Activated CD8-positive, alpha-beta memory T cell treated with anti-CD3 and anti-CD28 coated beads for 36 hours (primary cell): ENCODE data around the gene TRAFD1. TPM values are rescaled to one million over a fixed set of nuclear protein-coding genes. Genes with fewer than 3 reads are reported as not detected.

Source experiments
- CTCF ChIA-PET: fragments of 350-600 bp; sonication (Branson Sonifier 250); formaldehyde crosslinking; loops from one replicate; lab custom pipeline; 2021; ENCODE audit warnings: antibody characterized with exemption; lab: Charles Lee
- POLR2A ChIA-PET: fragments of 350-600 bp; sonication (Branson Sonifier 250); formaldehyde crosslinking; loops from one replicate; lab custom pipeline; 2021; ENCODE audit warnings: antibody characterized with exemption; lab: Charles Lee
- total RNA-seq, 2 experiments: library from RNA; stranded (reverse); gene quantifications; one replicate each; pipeline ENCODE4 v1.2.3, GENCODE V29; 2021

The TRAFD1 gene
- total RNA-seq, 2 experiments from 2014 or later: 28.3 to 28.5 TPM

DNA sequence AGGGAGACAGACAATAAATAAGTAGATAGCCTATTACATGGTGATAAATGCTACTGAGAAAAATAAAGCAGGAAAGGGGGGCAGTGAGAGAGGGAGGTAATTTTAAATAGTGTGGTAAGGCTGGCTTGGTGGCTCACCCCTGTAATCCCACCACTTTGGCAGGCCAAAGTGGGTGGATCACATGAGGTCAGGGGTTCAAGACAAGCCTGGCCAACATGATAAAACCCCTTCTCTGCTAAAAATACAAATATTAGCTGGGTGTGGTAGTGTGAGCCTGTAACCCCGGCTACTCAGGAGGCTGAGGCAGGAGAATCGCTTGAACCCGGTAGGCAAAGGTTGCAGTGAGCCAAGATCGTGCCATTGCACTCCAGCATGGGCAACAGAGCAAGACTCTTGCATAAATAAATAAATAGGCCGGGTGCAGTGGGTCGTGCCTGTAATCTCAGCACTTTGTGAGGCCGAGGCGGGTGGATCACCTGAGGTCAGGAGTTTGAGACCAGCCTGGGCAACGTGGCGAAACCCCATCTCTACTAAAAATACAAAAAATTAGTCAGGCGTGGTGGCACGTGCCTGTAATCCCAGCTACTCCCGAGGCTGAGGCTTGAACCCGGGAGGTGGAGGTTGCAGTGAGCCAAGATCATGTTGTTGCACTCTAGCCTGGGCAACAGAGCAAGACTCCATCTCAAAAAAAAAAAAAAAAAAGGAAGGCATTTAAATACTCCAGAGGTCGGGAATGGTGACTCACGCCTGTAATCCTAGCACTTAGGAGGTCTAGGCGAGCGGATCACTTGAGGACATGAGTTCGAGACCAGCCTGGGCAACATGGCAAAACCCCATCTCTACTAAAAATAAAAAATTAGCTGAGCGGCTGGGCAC, 14.3 kb upstream of the TRAFD1 start:
- POLR2A ChIA-PET: interaction anchor here (0.6 kb wide), 1 partner anchor 110 kb away, joined by 5 read pairs; no protein-coding TSS in a partner anchor
- CTCF ChIA-PET: interaction anchor here (0.6 to 0.7 kb wide), 2 partner anchors 40 to 276 kb away, joined by 3 read pairs; no protein-coding TSS in a partner anchor

DNA sequence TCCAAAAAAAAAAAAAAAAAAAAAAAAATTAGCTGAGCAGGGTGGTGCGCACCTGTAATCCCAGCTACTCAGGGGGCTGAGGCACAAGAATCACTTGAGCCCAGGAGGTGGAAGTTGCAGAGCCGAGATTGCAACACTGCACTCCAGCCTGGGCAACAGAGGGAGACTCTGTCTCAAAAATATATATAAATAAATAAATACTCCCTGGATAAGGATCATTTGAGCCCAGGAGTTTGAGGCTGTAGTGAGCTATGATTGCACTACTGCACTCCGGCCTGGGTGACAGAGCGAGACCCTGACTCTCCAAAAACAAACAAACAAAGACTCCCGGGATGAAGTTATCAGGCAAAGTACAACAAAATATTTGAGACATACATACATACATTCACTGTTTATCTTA, 13.4 kb upstream of the TRAFD1 start:
- ChIA-PET CTCF (interaction anchor here (0.7 to 1.3 kb wide), 2 partner anchors 11 to 41 kb away, joined by 3 to 4 read pairs; no protein-coding TSS in a partner anchor), POLR2A (interaction anchor here (0.6 kb wide), 2 partner anchors 14 to 111 kb away, joined by 3 to 5 read pairs; no protein-coding TSS in a partner anchor)

DNA sequence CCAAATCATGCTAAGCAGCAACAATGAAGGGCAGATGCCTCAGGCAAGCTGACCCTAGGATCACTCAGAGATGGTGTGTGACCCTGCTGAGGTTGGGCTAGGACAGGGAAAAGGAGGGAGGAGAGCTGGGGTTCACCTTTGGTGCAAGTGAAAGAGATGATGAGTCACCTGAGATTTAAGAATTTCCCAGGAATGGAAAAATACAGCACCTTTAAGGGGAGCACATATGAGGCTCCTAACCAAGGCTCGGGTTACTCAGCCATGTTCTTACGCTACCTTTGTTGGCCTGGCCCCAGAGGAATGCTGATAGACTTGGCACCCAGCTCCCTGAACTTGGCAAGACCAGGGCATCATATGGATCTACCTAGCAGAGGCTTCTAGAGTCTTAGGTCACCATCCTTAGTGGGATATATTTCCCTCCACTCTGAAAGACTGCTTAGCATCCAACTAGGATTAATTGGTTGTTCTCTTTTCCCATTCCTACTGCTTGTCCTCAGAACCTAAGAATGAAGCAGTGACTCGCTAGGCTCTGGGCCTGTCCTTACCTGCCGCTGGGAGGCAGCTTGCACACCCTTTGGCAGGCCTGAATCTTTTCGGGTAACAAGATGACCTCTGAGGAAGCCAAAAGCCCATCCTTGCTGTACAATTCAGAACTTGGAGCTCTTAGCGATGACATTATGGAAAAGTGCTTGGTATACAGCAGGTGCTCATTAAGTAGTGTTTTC, 12.8 kb upstream of the TRAFD1 start:
- POLR2A ChIA-PET: no interaction called here
- CTCF ChIA-PET: interaction anchor here (1.3 kb wide), 1 partner anchor 10 kb away, joined by 4 read pairs; no protein-coding TSS in a partner anchor

DNA sequence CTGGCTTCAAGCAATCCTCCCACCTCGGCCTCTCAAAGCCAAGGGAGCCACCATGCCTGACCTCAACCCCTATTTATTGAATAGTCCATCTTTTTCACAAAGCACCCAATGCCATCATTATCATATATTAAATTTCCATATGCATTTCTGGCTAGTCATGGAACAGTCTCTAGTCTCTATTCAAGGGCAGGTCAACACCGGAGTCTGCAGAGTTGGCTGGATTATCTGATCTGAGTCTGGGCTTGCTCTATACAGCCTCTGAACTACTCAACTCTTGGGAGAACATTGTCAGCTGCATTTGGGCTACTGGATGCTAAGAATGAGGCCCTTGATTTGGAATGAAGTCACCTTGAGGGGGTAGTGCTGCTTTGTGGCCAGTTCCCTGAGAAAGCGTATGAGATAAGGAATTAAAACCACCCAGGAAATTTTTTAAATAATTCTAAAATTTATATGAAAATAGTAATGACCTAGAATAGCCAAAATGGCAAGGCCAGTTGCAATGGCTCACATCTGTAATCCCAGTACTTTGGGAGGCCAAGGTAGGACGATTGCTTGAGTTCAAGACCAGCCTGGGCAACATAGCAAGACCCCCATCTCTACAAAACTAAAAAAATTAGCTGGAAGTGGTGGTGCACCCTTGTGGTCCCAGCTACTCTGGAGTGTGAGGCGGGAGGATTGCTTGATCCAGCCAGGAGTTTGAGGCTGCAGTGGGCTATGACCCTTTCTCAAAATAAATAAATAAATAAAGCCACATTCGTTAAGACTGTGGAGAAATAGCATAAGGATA, 9.9 kb upstream of the TRAFD1 start:
- POLR2A ChIA-PET: no interaction called here
- CTCF ChIA-PET: no interaction called here

DNA sequence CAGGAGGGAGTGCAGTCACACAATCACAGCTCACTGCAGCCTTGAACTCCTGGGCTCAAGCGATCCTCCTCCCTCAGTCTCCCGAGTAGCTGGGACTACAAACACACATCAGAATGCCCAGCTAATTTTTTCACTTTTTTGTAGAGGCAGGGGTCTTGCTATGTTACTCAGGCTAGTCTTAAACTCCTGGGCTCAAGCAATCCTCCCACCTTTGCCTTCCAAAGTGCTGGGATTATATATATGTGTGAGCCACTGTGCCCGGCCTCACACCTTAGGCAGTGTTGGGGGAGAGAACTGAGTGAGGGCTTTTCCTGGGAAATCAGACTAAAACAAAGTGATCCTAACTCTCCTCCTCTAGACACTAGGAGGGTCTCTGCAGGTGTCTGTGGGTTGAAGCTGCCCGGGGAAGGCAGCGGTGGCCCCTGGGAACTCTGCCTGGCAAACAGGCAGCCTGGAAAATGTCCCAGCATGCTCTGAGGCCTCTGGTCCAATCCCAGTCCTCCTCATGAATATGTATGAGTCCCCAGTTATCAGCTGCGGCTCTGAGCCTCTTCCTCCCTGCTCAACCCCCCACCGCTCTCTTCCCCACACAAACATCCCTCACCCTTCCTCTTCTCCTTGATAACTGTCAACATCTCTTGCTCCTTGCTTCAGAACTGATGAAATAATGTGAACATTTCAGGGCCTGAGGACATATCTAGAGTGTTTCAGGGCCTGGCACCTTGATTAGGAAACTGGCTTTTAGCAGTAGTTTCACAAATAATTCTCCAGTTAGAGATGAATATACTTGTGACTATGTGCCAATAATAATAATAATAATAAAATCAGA, 8.9 kb upstream of the TRAFD1 start:
- ChIA-PET CTCF (no interaction called here), POLR2A (no interaction called here)

DNA sequence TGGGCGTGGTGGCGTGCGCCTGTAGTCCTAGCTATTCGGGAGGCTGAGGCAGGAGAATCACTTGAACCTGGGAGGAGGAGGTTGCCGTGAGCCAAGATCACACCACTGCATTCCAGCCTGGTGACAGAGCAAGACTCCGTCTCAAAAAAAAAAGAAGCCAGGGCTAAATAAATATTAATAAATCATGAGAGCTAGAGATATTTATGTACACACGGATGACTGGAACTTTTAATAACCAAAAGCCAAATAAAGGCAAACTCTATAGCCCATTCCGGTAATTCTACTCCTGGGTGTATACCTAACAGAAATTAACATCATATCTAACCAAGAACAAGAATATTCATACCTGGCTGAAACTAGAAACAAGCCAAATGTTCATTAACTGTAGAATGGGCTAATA, 7.7 kb upstream of the TRAFD1 start:
- ChIA-PET POLR2A (no interaction called here), CTCF (no interaction called here)

DNA sequence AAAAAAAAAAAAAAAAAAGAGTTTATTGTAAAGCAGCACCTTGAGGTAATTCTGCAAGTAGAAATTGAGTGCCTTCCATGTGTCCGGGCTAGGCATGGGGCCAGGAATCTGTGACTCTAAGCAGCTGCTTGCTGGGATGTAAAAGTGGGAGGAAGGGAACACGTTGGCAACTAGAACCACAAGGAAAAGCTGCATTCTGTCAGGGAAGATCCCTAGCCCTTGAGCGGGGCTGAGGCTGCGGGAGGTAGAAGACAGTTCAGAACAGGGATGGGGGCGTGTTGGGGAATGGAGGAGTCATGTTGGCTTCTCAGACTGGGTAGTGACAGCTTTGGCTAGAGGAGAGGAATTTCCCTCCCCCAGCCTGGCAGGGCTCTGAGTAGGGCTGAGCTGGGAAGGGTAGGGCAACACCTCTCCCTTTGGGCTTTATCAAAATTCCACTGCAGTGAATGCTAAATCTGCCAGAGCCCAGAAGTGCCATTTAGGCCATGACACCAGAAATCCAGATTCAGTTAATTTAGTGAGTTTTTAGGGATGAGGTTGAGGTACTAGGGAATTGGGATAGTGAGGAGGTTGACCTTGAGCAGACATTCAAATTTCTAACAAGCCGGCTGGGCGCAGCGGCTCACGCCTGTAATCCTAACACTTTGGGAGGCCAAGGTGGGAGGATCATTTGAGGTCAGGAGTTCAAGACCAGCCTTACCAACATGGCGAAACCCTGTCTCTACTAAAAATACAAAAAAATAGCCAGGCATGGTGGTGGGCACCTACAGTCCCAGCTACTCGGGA, 3.4 kb upstream of the TRAFD1 start:
- CTCF ChIA-PET: interaction anchor here (1.5 kb wide), 1 partner anchor 10 kb away, joined by 4 read pairs; no protein-coding TSS in a partner anchor
- POLR2A ChIA-PET: interaction anchor here (0.6 to 0.7 kb wide), 2 partner anchors 8 to 13 kb away, joined by 4 to 5 read pairs; no protein-coding TSS in a partner anchor

DNA sequence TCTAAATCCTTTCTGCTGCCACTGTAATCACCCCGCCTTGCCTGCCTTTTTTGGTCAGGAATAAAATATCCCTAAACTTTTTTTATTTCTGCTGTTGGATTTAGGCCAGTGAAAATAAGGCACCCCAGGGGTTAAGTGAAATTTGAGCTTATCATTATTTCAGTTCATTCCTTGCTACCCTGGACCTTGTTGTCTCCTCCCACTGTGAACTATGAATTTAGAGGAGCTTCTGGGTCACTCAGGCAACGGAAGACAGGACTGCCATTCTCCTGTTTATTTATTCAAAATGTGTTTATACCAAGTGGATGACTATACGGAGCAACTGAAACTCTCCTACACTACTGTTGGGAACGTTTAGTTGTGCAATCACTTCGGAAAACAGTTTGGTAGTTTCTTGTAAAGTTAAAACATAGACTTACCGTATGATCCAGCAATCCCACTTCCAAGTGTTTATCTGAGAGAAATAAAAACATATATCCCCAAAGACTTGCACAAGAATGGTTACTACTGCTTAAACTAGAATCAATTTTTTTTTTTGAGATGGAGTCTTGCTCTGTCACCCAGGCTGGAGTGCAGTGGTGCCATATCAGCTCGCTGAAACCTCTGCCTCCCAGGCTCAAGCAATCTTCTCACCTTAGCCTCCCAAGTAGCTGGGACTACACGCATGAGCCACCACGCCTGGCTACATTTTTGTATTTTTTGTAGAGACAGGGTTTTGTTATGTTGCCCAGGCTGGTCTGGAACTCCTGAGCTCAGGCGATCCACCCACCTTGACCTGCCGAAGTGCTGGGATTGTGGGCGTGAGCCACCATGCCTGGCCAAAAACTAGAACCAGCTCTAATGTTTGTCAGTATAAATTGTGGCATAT, 2.3 kb upstream of the TRAFD1 start:
- POLR2A ChIA-PET: interaction anchor here (0.6 kb wide), 1 partner anchor 14 kb away, joined by 4 read pairs; no protein-coding TSS in a partner anchor
- CTCF ChIA-PET: interaction anchor here (0.6 to 1.5 kb wide), 2 partner anchors 11 to 315 kb away, joined by 3 to 4 read pairs; no protein-coding TSS in a partner anchor

DNA sequence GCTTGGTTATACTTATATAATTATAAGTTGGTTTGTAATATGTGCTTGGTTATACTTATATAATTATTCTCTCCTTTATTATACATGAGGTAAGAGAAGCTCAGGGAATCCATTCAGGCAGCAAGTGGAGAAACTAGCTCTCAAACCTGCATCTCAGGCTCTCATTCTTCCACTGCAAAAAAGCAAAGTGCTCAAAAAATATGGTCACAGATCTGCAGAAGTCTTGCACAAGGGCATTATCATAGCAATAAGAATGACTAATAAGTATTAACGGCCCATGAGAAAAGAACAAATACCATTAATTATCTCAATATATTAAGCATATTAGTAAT, 476 bp upstream of the TRAFD1 start:
- ChIA-PET POLR2A (interaction anchor here (0.6 to 2.5 kb wide), 8 partner anchors 16 to 1519 kb away, joined by 3 to 16 read pairs (median 6); partner anchors contain the start of gene ERP29), CTCF (interaction anchor here (1.4 to 3.2 kb wide), 2 partner anchors 16 to 18 kb away, joined by 5 to 12 read pairs; partner anchors contain the start of gene NAA25)

DNA sequence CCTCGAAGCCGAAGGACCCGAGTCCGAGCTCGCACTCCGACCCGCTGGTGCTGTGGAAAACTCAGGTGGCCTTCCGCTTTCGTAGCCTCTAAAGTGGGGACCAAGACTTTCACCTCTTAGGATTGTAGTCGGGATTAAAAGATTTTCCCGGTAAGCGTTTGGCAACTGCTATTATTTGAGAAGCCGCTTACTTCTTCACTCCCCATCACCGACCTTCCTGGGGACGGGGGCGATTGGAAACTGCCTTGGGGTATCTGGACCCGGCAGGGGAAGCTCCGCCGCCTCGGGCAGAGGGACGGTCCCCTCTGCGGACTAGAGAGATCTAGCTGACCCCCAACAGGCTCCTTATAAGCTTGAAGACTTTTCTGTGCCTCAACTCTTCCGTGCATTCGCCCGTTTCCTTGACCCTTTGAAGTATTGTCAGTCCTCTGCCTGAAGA, 659 bp downstream of the TRAFD1 start:
- ChIA-PET CTCF (interaction anchor here (1.0 to 3.2 kb wide), 2 partner anchors 19 to 49 kb away, joined by 3 to 12 read pairs; no protein-coding TSS in a partner anchor), POLR2A (interaction anchor here (0.5 to 2.5 kb wide), 7 partner anchors 17 to 1563 kb away, joined by 3 to 9 read pairs (median 4); no protein-coding TSS in a partner anchor)

DNA sequence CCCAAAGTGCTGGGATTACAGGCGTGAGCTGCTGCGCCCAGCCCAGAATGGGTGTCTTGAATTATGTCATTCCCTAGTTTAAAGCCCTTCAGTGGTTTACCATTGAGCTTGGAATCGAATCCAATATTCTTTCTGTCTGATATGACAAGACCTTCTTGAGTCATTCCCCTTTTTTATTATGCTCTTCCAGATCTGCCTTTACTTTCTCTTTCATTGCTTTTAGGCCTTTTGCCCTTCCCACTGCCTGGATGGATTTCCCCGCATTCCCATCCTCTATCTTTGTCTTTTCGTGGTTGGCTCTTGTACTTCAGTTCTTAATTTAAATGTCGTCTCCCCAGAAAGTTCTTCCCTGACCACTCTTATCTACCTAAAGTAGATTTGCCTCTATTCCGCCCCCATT, 1.6 kb downstream of the TRAFD1 start:
- POLR2A ChIA-PET: interaction anchor here (0.6 to 2.5 kb wide), 3 partner anchors 18 to 43 kb away, joined by 3 to 9 read pairs (median 6); no protein-coding TSS in a partner anchor
- CTCF ChIA-PET: interaction anchor here (3.2 kb wide), 1 partner anchor 20 kb away, joined by 12 read pairs; no protein-coding TSS in a partner anchor

DNA sequence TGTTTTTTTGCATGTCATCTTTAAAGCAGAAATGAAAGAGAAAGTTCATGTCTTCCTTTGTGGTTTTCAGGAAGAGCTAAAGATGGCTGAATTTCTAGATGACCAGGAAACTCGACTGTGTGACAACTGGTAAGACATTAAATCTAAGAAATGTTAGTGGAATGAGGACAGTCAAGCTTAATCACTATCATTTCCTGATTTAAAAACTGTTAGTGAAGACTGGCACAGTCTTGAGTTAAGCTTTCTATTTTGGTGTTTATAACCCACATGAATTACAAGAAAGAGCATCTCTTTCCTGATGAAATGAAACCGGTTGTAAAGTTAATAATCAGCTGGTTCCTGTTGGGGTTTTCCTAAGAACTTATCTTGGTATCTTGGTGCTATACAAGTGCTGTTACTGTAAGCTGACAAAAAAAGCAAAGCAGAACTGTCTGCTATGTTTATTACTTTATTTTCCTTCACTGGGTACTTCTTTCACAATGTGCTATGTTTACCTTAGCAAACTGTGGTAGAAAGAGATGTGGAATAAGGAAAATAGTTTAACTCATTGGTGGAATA, 5.2 kb downstream of the TRAFD1 start:
- CTCF ChIA-PET: interaction anchor here (0.8 kb wide), 1 partner anchor 33 kb away, joined by 5 read pairs; no protein-coding TSS in a partner anchor
- POLR2A ChIA-PET: interaction anchor here (0.7 to 1.6 kb wide), 4 partner anchors 21 to 46 kb away, joined by 3 to 7 read pairs (median 5); partner anchors contain the start of gene NAA25

DNA sequence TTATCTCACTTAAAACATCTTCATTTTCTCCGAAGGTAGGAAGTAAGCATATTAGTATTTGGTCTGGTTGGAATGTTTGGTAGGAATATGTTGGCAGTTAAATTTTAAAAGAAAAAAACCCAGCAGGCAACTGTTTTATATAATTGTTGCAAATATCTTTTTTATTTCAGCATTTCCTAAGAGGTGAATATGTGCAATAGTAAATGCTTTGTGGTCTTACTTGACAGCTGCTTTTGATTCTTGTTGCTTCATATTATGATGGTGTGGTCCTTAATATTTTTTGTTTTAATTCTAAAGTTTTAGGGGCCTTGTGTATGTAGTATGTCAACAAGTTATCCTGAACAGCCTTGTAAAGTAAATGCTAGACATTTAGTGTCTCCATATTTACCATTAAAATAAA, 6.3 kb downstream of the TRAFD1 start:
- ChIA-PET CTCF (interaction anchor here (1.5 kb wide), 1 partner anchor 17 kb away, joined by 3 read pairs; no protein-coding TSS in a partner anchor), POLR2A (interaction anchor here (0.6 kb wide), 1 partner anchor 117 kb away, joined by 6 read pairs; no protein-coding TSS in a partner anchor)

DNA sequence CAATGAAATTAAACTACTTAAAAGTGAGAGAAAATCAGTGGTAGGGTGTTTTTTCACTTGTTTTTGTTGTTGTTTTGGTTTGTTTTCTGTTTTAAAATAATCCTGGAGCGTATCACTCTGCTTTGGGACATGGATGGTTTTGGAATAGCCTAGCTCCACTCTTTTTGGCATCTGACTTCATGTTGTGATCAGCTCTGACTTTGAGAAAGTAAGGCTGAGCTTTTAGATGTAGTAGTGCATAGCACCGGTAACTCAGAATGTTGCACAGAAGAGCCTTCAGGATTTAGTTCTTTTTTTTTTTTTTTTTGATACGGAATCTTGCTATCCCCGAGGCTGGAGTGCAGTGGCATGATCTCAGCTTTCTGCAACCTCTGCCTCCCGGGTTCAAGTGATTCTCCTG, 8.1 kb downstream of the TRAFD1 start:
- ChIA-PET POLR2A (no interaction called here), CTCF (interaction anchor here (0.6 to 1.5 kb wide), 4 partner anchors 27 to 290 kb away, joined by 3 to 4 read pairs (median 3); no protein-coding TSS in a partner anchor)

DNA sequence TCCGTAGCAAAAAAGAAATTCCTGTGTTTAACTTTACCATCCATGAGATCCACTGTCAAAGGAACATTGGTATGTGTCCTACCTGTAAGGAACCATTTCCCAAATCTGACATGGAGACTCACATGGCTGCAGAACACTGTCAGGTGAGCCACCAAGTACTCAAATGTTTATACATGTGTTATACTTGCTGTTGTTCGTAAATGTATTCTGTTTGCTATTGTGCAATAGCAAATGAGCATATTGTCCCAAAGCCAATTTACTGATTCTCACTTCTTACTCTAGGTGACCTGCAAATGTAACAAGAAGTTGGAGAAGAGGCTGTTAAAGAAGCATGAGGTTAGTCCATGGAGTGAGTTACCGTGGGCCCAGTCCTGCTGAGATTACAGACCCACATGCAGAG, 9.4 kb downstream of the TRAFD1 start:
- POLR2A ChIA-PET: no interaction called here
- CTCF ChIA-PET: no interaction called here
